ENCODE data around the gene KLHL42. TPM values are rescaled to one million over a fixed set of nuclear protein-coding genes. Genes with fewer than 3 reads are reported as not detected.

Gene KLHL42
- total and polyA plus RNA-seq, 2 experiments from 2014 or later, result 7.6 to 33.2 TPM

DNA sequence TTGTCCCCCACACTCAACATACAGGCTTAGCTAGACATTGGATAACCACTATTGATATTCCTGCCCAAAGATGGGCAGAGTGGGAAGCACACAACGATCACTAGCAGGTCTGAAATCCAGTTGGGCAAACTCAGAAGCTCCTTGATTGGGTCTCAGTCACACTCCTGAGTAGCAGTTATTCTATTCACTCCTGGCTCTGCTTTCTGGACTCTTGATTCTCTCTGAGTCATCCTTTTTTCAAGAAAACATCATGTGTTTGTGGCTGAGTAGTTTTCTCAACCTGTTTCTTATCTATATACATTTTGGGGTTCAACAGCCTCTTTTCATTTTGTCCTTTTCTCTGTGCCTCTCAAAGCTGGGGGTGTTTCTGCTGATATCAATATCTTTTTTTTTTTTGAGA is 46.0 kb downstream of the KLHL42 start:
- no peaks in the 10 kb centered on the region for H3F3A ChIP-seq (replicated peaks; ENCODE audit: low read depth)
- H3K27ac ChIP-seq (ENCODE audit: low read depth), result no peak overlapping the region
- H3K4me3 ChIP-seq, result no peak overlapping the region
- no peaks in the 10 kb centered on the region for H3K9me2 ChIP-seq (ENCODE audit: insufficient read depth)
- no peak overlapping the region for H2AFZ ChIP-seq
- no peaks in the 10 kb centered on the region for H3K27me3 ChIP-seq (ENCODE audit: insufficient read depth)
- Mint-ChIP-seq H3K27ac (no peak overlapping the region), H3K27me3 (ENCODE audit: insufficient read depth, low read depth, poor library complexity) (no peaks in the 10 kb centered on the region), H3K4me1 (no peaks in the 10 kb centered on the region), H3K9me3 (no peaks in the 10 kb centered on the region), H3K4me3 (no peak overlapping the region), H3K36me3 (ENCODE audit: low read depth) (no peaks in the 10 kb centered on the region)
- no peak overlapping the region for H3K4me2 ChIP-seq
- no peaks in the 10 kb centered on the region for H3K79me2 ChIP-seq (replicated peaks; ENCODE audit: insufficient read depth)
- DNase-seq (ENCODE audit: low spot score) (no peak), ATAC-seq (no peak)
- H4K20me1 ChIP-seq (replicated peaks; ENCODE audit: insufficient read depth), result no peaks in the 10 kb centered on the region
- no peak for TF ChIP-seq EZH2 (IDR thresholded peaks at IDR 0.05; ENCODE audit: low read depth, unreplicated experiment)
- TF ChIP-seq ZNF331 (CRISPR knock-in tag; IDR thresholded peaks at IDR 0.05; ENCODE audit: low read depth), result no peak
- TF ChIP-seq STAT1 (IDR thresholded peaks at IDR 0.05; ENCODE audit: unreplicated experiment), result no peak
- no peaks in the 10 kb centered on the region for H3K36me3 ChIP-seq (ENCODE audit: insufficient read depth)
- H3K4me1 ChIP-seq (ENCODE audit: insufficient read depth), result no peaks in the 10 kb centered on the region

DNA sequence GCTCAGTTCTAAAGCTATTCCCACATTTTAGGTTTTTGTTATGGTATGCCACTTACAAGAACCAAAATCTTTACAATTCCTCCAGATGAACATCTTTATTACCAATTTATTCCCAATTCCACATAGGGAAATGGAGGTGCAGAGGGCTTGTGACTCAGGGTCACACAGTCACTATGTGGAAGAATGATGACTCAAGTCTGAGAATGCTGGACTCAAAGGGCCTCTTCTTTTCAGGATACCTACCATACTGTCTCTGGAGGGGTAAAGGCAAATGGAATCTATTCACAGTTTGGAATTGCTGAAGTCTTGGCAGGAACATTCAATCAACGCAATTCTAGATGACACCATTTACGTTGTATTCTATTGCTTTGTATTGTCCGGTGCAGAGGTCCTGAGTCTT is 48.2 kb downstream of the KLHL42 start:
- no peak overlapping the region for H3K4me3 ChIP-seq
- H3K36me3 ChIP-seq (ENCODE audit: insufficient read depth), result no peaks in the 10 kb centered on the region
- DNase-seq (ENCODE audit: low spot score) (no peak), ATAC-seq (no peak)
- H3K27ac ChIP-seq (ENCODE audit: low read depth), result no peak overlapping the region
- no peaks in the 10 kb centered on the region for H3K9me2 ChIP-seq (ENCODE audit: insufficient read depth)
- Mint-ChIP-seq H3K4me1 (peaks cover 2% of the 10 kb centered on the region; the same call in 1 of the 3 replicates), H3K4me3 (no peak overlapping the region), H3K27me3 (ENCODE audit: insufficient read depth, low read depth, poor library complexity) (no peaks in the 10 kb centered on the region), H3K9me3 (no peaks in the 10 kb centered on the region), H3K27ac (no peak overlapping the region), H3K36me3 (ENCODE audit: low read depth) (no peaks in the 10 kb centered on the region)
- H4K20me1 ChIP-seq (replicated peaks; ENCODE audit: insufficient read depth), result no peaks in the 10 kb centered on the region
- H3K79me2 ChIP-seq (replicated peaks; ENCODE audit: insufficient read depth), result no peaks in the 10 kb centered on the region
- H3K27me3 ChIP-seq (ENCODE audit: insufficient read depth), result no peaks in the 10 kb centered on the region
- H3K4me1 ChIP-seq (ENCODE audit: insufficient read depth), result no peaks in the 10 kb centered on the region
- H2AFZ ChIP-seq, result no peak overlapping the region
- H3F3A ChIP-seq (replicated peaks; ENCODE audit: low read depth), result no peaks in the 10 kb centered on the region
- no peak overlapping the region for H3K4me2 ChIP-seq
- TF ChIP-seq JUNB (IDR thresholded peaks at IDR 0.05; ENCODE audit: unreplicated experiment) (no peak), STAT1 (IDR thresholded peaks at IDR 0.05; ENCODE audit: unreplicated experiment) (no peak), POLR2AphosphoS5 (IDR thresholded peaks at IDR 0.05; ENCODE audit: low read depth) (no peak), EZH2 (IDR thresholded peaks at IDR 0.05; ENCODE audit: low read depth, unreplicated experiment) (no peak), ZNF331 (CRISPR knock-in tag; IDR thresholded peaks at IDR 0.05; ENCODE audit: low read depth) (no peak)
- TF ChIP-seq, protein P1, sequence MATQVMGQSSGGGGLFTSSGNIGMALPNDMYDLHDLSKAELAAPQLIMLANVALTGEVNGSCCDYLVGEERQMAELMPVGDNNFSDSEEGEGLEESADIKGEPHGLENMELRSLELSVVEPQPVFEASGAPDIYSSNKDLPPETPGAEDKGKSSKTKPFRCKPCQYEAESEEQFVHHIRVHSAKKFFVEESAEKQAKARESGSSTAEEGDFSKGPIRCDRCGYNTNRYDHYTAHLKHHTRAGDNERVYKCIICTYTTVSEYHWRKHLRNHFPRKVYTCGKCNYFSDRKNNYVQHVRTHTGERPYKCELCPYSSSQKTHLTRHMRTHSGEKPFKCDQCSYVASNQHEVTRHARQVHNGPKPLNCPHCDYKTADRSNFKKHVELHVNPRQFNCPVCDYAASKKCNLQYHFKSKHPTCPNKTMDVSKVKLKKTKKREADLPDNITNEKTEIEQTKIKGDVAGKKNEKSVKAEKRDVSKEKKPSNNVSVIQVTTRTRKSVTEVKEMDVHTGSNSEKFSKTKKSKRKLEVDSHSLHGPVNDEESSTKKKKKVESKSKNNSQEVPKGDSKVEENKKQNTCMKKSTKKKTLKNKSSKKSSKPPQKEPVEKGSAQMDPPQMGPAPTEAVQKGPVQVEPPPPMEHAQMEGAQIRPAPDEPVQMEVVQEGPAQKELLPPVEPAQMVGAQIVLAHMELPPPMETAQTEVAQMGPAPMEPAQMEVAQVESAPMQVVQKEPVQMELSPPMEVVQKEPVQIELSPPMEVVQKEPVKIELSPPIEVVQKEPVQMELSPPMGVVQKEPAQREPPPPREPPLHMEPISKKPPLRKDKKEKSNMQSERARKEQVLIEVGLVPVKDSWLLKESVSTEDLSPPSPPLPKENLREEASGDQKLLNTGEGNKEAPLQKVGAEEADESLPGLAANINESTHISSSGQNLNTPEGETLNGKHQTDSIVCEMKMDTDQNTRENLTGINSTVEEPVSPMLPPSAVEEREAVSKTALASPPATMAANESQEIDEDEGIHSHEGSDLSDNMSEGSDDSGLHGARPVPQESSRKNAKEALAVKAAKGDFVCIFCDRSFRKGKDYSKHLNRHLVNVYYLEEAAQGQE (IDR thresholded peaks at IDR 0.05; ENCODE audit: unreplicated experiment), result no peak
- TF ChIP-seq, protein P2, sequence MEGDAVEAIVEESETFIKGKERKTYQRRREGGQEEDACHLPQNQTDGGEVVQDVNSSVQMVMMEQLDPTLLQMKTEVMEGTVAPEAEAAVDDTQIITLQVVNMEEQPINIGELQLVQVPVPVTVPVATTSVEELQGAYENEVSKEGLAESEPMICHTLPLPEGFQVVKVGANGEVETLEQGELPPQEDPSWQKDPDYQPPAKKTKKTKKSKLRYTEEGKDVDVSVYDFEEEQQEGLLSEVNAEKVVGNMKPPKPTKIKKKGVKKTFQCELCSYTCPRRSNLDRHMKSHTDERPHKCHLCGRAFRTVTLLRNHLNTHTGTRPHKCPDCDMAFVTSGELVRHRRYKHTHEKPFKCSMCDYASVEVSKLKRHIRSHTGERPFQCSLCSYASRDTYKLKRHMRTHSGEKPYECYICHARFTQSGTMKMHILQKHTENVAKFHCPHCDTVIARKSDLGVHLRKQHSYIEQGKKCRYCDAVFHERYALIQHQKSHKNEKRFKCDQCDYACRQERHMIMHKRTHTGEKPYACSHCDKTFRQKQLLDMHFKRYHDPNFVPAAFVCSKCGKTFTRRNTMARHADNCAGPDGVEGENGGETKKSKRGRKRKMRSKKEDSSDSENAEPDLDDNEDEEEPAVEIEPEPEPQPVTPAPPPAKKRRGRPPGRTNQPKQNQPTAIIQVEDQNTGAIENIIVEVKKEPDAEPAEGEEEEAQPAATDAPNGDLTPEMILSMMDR (conservative IDR thresholded peaks at IDR 0.05; ENCODE audit: low read depth in 2 of 2), result no peak
- TF ChIP-seq, protein P3, sequence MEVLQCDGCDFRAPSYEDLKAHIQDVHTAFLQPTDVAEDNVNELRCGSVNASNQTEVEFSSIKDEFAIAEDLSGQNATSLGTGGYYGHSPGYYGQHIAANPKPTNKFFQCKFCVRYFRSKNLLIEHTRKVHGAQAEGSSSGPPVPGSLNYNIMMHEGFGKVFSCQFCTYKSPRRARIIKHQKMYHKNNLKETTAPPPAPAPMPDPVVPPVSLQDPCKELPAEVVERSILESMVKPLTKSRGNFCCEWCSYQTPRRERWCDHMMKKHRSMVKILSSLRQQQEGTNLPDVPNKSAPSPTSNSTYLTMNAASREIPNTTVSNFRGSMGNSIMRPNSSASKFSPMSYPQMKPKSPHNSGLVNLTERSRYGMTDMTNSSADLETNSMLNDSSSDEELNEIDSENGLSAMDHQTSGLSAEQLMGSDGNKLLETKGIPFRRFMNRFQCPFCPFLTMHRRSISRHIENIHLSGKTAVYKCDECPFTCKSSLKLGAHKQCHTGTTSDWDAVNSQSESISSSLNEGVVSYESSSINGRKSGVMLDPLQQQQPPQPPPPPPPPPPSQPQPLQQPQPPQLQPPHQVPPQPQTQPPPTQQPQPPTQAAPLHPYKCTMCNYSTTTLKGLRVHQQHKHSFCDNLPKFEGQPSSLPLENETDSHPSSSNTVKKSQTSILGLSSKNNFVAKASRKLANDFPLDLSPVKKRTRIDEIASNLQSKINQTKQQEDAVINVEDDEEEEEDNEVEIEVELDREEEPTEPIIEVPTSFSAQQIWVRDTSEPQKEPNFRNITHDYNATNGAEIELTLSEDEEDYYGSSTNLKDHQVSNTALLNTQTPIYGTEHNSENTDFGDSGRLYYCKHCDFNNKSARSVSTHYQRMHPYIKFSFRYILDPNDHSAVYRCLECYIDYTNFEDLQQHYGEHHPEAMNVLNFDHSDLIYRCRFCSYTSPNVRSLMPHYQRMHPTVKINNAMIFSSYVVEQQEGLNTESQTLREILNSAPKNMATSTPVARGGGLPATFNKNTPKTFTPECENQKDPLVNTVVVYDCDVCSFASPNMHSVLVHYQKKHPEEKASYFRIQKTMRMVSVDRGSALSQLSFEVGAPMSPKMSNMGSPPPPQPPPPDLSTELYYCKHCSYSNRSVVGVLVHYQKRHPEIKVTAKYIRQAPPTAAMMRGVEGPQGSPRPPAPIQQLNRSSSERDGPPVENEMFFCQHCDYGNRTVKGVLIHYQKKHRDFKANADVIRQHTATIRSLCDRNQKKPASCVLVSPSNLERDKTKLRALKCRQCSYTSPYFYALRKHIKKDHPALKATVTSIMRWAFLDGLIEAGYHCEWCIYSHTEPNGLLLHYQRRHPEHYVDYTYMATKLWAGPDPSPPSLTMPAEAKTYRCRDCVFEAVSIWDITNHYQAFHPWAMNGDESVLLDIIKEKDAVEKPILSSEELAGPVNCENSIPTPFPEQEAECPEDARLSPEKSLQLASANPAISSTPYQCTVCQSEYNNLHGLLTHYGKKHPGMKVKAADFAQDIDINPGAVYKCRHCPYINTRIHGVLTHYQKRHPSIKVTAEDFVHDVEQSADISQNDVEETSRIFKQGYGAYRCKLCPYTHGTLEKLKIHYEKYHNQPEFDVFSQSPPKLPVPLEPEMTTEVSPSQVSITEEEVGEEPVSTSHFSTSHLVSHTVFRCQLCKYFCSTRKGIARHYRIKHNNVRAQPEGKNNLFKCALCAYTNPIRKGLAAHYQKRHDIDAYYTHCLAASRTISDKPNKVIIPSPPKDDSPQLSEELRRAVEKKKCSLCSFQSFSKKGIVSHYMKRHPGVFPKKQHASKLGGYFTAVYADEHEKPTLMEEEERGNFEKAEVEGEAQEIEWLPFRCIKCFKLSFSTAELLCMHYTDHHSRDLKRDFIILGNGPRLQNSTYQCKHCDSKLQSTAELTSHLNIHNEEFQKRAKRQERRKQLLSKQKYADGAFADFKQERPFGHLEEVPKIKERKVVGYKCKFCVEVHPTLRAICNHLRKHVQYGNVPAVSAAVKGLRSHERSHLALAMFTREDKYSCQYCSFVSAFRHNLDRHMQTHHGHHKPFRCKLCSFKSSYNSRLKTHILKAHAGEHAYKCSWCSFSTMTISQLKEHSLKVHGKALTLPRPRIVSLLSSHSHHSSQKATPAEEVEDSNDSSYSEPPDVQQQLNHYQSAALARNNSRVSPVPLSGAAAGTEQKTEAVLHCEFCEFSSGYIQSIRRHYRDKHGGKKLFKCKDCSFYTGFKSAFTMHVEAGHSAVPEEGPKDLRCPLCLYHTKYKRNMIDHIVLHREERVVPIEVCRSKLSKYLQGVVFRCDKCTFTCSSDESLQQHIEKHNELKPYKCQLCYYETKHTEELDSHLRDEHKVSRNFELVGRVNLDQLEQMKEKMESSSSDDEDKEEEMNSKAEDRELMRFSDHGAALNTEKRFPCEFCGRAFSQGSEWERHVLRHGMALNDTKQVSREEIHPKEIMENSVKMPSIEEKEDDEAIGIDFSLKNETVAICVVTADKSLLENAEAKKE (CRISPR knock-in tag; IDR thresholded peaks at IDR 0.05), result no peak
- TF ChIP-seq, protein P4, sequence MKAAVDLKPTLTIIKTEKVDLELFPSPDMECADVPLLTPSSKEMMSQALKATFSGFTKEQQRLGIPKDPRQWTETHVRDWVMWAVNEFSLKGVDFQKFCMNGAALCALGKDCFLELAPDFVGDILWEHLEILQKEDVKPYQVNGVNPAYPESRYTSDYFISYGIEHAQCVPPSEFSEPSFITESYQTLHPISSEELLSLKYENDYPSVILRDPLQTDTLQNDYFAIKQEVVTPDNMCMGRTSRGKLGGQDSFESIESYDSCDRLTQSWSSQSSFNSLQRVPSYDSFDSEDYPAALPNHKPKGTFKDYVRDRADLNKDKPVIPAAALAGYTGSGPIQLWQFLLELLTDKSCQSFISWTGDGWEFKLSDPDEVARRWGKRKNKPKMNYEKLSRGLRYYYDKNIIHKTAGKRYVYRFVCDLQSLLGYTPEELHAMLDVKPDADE (IDR thresholded peaks at IDR 0.05), result no peak

Data from GM23338 (cell line).